Stimulated activated CD8-positive, alpha-beta memory T cell treated with anti-CD3 and anti-CD28 coated beads, Interleukin-12 subunit alpha, Interleukin-12 subunit beta, amount 100 ng/mL, for 24 hours (primary cell): Measurements from ENCODE around the gene TOGARAM1.

ENCODE experiments used
- DNase-seq: peaks from one replicate; pipeline ENCODE4 v3.0.0-alpha.2; 2020; ENCODE audit errors: extremely low read depth

The TOGARAM1 gene

DNA sequence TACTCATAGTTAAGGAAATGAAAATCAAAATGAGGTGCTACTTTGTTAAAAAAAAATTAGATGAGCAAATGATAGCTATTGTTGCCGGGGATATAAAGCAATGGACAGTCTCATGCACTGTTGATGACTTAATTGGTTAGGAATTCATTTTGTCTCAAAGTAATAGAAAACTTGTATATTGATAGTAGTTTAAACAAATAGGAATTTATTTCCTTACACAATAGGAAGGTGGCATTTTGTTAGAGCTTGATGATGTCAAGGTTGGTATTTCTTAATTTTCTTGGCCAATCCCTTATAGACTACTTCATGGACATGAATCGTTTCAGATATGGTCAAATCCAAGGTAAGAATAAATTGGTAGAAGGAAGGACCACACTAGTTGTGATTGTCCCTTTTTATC, 129.7 kb downstream of the TOGARAM1 start:
- DNase-seq: no peak

DNA sequence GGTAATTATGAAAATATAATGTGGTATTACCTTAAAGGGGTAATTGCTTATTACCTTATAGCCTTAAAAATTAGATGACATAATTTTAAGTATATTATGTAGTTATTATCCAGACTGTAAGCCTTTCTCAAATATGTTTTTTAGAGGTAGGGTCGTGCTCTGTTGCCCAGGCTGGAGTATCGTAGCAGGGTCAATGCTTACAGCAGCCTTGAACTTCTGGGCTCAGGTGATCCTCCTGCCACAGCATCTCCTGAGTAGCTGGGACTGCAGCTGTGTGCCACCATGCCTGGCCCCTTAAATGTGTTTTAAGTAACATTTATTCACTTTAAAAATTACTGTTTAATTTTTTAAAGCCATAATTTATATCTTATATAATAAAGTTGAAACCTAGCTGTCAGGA, 132.3 kb downstream of the TOGARAM1 start:
- DNase-seq: no peak

DNA sequence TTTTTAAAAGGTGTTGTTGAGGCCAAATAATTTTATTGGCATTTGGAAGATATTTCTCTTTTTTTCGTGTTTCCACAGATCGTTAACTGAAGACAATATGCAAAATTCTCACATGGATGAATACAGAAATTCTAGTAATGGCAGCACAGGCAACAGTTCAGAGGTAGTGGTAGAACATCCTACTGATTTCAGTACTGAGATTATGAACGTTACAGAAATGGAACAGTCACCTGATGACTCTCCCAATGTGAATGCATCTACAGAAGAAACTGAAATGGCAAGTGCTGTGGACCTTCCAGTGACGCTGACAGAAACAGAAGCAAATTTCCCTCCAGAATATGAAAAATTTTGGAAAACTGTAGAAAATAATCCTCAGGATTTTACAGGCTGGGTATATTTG, 133.2 kb downstream of the TOGARAM1 start:
- DNase-seq: no peak

DNA sequence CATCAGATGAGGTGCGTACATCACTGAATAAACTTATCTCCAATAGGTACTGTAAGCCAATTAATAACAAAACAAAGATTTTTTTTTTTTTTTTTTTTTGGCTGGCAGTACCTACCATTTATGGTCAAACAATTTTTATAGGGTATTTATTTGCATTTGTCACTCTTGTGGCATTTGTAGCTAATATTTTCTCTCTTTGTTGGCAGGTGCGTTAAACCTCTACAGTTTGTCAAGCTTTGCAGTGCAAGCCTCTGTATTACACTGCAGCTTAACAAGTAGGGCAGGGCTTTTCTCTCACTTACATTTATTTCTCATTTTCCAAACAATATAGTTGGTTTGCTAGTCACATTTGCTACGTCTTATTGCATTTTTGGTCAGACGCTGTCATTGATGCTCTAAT, 134.2 kb downstream of the TOGARAM1 start:
- no peak for DNase-seq

DNA sequence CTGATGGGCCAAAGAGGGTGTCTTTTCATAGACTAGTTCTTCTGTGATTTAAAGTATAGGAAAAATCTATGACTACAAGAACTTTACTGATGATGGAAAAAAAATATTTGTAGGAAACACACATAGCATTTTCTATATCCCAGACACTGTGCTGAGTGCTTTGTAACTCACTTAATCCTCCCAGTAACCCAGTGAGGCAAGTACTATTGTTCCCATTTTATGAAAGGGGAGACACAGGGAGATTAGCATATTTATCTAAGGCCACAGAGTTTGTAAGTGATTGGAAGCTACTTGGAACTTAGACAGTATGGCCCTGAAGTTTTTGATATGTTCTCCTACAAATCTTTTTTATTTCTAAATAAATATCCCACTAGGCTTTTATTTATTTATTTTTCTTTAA, 141.8 kb downstream of the TOGARAM1 start:
- DNase-seq: no peak

DNA sequence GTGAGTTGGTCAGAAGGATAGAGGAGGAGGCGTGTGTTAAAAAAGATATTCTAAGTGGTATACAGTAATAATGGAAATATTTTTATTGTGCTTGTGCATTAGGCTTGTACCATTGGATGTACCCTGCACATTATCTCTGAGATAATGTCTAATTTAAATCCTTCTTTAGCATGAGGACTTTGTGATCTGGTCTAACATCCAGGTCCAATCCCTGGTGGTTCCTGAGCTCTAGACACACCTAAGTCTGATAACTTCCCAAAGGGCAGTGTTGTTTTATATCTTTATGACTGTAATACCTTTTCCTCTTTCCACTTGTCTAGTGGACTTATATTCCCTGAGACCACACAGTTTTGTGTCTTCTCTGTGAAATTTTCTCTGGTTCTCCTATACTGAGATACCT, 142.6 kb downstream of the TOGARAM1 start:
- DNase-seq: no peak

DNA sequence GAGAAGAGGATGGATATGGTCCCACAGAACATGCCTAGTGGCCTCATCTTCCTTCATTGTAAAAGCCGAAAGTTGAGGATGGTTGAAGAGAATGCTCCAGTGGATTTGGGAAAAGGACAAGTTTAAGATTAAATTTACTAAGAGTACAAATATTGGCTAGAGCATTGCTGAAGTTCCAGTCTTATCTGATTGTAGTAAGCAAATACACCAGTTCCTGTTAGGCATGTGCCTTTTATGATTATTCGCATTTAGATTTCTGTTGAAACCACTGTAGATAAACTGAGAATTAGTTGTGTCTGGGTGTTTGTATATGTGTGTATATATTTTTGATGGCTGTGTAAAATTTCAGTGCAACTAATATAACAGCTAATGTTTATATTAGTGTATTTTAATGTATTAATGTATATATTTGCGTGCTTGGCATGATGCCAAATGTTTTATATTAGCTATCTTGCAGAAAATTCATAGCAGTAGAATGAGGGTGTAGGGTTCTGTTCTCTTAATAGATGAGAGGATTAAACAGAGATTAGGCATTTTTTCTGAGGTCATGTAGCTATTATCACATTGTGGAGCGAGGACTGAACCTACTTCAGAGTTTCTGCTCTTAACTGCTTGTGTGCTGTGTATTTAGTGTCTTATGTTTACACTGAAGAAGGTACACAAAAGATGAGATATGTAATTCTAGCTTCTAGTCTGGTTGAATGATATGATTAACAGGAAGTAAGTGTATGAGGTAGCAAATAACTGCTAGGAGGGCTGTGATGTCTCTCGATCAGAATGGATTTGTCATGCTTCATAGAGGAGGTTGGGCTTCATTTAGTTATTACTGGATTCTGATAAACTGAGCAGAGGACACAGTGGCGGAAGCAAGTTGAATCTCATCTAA, 151.1 kb downstream of the TOGARAM1 start:
- DNase-seq: no peak

DNA sequence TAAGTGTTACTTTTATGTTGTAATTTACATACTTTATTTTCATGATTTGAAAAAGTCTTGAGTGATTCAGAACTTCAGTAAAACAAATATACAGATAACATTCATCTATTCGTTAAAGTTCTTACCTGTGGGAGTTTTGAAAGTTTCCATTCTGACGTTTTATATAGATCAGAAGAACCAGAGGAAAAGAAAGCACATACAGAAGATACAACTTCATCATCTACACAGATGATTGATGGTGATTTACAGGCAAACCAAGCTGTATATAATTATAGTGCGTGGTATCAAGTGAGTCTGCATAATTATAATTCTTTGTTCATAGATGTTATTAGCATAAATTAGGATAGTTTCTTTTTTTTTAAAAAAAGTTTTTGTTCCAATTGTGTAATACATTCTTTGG, 152.3 kb downstream of the TOGARAM1 start:
- no peak for DNase-seq

DNA sequence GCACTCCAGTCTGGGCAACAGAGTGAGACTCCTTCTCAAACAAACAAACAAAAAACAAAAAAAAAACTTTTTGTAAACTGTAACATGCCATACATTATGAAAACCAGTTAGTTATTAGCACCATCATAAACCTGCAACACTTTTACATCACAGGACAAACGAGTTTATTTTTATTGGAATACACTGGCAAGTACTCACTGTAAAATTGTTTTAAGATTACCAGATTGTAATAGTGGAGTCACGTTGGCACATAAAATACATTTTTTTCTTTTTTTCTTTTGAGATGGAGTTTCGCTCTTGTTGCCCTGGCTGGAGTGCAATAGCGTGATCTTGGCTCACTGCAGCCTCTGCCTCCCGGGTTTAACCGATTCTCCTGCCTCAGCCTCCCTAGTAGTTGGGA, 156.6 kb downstream of the TOGARAM1 start:
- DNase-seq: no peak

DNA sequence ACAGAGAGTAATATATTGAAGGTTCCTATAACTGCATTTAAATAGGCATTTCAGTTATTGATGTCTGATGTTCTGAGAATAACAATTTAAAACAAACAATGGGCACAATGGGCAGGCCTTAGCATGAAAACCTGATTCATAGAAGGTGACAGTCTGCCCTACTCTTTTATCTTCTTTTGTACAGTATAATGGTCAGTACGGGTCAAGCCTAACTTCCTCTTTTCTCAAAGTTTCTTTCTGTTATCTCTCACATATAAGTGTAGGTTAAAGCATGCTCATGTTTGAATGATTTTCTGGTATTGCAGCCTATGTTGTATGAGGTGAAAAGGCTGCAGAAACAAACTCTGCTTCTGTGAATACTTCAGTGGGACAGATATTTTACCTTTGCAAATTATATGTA, 158.1 kb downstream of the TOGARAM1 start:
- no peak for DNase-seq

DNA sequence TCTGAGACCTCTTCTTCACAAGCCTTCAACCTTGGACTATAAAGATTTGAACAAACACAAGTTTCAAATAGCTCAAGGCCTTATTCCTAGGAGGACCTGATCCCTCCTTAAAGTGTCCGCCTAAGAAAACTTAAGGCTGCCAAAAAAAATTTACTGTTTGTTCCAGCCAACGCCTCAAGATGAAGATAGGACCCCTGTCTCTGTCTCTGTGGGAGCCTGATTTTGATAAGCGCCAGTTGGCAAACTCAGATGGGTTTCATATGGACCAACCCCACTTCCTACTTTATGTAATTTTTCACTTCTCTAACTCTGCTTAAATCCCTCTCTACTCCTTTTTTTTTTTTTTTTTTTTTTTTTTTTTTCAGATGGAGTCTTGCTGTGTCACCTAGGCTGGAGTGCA, 161.3 kb downstream of the TOGARAM1 start:
- no peak for DNase-seq
